ENCODE measurements around the gene RSPH1.
A peak's percentile ranks its signal among the peaks of the same experiment; 100 is the strongest.

The RSPH1 gene

DNA sequence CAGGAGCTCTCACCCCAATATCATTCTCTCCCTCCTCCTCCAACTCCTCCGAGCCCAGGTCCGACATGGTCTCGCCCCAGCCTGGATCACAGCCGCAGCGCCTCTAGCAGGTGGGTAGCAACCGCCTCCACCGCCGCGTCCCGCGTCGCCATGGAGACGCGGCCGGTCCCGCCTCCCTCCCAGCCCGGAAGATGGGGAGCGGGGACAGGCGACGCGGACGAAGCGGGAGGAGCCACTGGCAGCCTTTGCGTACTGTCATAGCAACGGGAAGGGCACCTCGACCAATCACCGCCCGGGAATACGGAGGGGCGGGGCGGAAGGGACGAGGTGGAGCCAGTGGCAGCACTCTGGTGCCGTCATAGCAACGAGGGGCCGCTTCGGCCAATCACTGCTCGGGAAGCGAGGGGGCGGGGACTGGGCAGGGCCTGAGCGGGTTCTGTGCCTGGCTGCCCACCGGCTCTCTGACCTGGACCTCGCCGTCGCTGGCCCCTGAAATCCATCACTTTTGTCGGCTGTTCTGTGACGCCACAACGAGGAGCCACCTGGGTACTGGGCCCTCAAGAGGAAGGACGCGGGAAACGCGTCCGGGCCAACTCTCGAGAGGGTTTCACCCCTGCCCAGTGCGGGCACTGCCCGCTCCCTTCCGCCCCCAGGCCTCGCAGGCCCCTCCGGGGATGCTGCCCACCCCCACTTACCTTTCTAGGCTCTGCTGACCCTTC is at the start of gene RSPH1:
RSPH1 (minus strand) TSS at position 105 of the 719 bp plus-strand sequence; CDS start at position 67, 38 bp downstream.
- peak within 1 kb of the TSS; percentile 65 for H3K27ac ChIP-seq
- TF ChIP-seq, protein P1, sequence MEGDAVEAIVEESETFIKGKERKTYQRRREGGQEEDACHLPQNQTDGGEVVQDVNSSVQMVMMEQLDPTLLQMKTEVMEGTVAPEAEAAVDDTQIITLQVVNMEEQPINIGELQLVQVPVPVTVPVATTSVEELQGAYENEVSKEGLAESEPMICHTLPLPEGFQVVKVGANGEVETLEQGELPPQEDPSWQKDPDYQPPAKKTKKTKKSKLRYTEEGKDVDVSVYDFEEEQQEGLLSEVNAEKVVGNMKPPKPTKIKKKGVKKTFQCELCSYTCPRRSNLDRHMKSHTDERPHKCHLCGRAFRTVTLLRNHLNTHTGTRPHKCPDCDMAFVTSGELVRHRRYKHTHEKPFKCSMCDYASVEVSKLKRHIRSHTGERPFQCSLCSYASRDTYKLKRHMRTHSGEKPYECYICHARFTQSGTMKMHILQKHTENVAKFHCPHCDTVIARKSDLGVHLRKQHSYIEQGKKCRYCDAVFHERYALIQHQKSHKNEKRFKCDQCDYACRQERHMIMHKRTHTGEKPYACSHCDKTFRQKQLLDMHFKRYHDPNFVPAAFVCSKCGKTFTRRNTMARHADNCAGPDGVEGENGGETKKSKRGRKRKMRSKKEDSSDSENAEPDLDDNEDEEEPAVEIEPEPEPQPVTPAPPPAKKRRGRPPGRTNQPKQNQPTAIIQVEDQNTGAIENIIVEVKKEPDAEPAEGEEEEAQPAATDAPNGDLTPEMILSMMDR (conservative IDR thresholded peaks at IDR 0.05): no peak
- no peak; the same call in 1 of the 2 replicates for TF ChIP-seq ZFX (IDR thresholded peaks at IDR 0.05)

DNA sequence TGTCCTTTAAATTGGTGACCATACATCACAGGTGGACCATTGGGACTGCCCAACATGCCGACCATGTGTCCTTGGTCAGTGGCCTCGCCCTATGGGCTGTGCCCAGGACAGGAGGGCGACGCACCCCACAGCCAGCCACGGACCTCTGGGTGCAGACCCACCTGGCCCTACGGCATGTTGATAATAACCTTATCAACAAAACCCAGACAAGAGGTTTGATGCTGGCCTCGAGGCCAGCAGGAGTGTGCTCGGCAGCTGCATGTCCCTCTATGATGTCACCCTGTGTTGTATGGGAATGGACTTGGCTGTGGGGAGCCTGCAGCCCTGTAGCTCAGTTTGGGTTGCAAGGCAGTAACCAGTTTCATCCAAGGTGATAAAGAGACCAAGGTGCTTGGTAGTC is 49.7 kb upstream of the RSPH1 start:
- TF ChIP-seq, protein P1 (conservative IDR thresholded peaks at IDR 0.05): no peak
- no peak for TF ChIP-seq ZFX (IDR thresholded peaks at IDR 0.05)
- H3K27ac ChIP-seq: no peak overlapping the region

DNA sequence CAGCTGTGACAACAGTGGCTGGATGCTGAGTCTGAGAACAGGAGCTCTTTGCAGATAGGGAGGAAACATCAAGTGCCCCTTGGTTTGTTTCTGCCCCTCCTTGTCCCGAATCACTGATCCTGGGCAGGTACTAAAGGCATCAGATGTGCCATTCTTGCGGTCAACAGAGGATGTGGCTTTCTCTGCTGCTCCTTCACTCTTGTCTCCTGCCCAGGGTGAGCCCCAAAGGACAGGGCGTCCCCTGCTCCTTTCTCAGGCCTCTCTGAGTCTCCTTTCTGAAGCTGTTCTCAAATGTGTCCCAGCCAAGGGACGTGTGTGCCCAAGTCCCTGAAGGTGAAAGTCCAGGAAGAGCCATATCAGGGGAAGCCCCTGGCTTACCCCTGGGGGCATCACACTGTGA is 49.3 kb upstream of the RSPH1 start:
- TF ChIP-seq ZFX (IDR thresholded peaks at IDR 0.05): no peak
- TF ChIP-seq, protein P1 (conservative IDR thresholded peaks at IDR 0.05): no peak
- no peak overlapping the region for H3K27ac ChIP-seq

DNA sequence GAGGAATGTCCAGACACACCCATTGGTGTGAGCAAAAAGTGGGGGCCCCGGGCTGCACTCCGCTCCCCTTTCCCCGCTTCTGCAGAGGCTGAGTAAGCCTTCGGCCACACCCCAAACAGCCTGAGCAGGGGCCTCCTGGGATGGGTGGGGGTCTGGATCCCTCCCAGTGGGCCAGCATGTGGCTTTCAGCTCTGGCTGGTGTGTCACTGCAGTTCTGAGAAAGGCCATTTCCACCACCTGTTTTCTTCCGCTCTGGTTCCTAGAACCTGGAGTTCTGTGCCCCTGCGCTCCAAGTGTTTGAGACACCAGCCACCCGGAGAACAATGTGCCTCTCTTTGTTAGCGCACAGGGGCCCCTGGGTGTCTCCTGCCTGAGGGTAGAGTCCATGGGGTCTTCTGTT is 48.5 kb upstream of the RSPH1 start:
- TF ChIP-seq, protein P1 (conservative IDR thresholded peaks at IDR 0.05): no peak
- no peak for TF ChIP-seq ZFX (IDR thresholded peaks at IDR 0.05)
- H3K27ac ChIP-seq: no peak overlapping the region

DNA sequence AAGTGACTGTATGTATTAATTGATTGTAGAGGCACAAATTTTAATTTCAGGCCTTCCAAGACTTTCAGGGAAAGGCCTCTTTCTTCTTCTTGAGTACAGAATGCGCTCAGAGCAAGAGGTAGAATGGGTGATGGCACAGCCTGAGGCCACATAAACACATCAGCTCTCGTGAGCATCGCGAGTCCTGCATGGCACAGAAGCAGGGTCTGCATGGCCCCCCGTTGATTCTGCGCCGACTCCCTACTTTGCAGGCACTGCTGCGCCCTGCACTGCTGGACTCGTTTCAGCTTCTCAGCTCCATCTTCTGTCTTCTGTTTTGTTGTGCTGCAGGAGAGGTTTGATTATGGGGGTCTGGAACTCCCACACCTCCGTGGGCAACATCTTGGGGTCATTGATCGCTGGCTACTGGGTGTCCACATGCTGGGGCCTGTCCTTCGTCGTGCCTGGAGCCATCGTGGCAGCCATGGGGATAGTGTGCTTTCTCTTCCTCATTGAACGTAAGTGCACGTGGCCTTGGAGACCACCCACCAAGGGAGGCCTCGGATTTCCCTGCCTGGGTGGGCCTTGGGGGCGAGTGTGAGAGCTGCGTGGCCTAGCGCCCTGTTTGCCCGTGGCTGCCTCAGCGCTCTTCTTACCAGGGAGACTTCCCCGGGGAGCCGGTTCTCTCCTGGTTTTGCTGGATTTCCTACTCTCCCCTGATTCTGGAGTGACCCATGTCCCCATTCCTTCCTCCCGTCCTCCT is 47.3 kb upstream of the RSPH1 start:
- TF ChIP-seq, protein P1 (conservative IDR thresholded peaks at IDR 0.05): no peak
- TF ChIP-seq ZFX (IDR thresholded peaks at IDR 0.05): no peak
- no peak overlapping the region for H3K27ac ChIP-seq

DNA sequence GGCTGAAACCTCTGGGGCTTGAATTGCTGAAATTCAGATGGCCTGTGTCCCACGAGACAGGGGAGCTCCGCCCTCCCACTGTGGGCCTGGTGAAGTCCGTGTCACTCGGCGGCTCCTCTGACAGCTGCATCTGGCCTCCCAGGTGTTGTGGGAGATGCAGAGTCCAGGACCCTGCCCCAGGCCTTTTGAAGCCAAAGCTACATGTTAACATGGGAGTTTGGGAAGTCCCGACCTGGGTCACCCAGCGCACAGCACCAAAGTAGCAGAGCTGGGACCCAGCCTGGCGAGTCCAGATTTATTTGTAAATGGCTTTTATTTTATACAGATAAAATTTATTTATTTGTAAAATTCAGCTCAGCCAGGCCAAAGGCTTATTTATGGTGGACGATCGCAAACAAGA is 46.6 kb upstream of the RSPH1 start:
- TF ChIP-seq ZFX (IDR thresholded peaks at IDR 0.05): no peak
- TF ChIP-seq, protein P1 (conservative IDR thresholded peaks at IDR 0.05): no peak
- no peak overlapping the region for H3K27ac ChIP-seq

DNA sequence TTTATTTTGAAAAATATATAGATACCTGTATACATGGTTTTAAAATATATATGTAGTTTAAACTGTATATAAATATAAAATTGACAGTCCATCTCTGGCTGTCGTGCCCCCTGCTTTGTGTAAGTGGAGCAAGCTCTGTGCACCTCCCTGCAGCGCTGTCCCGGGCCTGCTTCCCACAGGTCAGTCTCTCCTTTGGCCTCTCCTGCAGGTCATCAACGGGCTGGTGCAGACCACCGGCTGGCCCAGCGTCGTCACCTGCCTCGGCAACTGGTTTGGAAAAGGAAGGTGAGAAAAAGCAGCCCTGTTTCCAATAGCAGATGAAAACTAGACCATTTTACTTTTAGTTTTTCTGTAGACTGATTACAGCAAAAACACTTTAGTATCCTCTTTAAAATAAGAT is 46.2 kb upstream of the RSPH1 start:
- no peak overlapping the region for H3K27ac ChIP-seq
- no peak for TF ChIP-seq ZFX (IDR thresholded peaks at IDR 0.05)

All from C4-2B (cell line).